Activated naive CD8-positive, alpha-beta T cell treated with anti-CD3 and anti-CD28 coated beads, Interleukin-2, amount 10 ng/mL, durations not matched to agents 7 days and 5 days (primary cell): ENCODE measurements around the gene MYEOV. TPM values are rescaled to one million over a fixed set of nuclear protein-coding genes. Genes with fewer than 3 reads are reported as not detected.

Source experiments
- ATAC-seq: fragments of 150-1000 bp; cut with Tn5 transposase; one replicate; pipeline ENCODE4 v1.10.0; 2021; ENCODE audit warnings: low read depth, moderate library complexity
- POLR2A ChIA-PET: fragments of 350-600 bp; sonication (Branson Sonifier 250); formaldehyde crosslinking; loops from one replicate; lab custom pipeline; 2021; ENCODE audit warnings: antibody characterized with exemption; lab: Charles Lee
- DNase-seq: peaks from one replicate; pipeline ENCODE4 v3.0.0; 2021
- H3K27ac Mint-ChIP-seq: one replicate; pipeline ENCODE4 v1.8.0; 2022; ENCODE audit warnings: mild to moderate bottlenecking, mixed read lengths
- H3K27me3 Mint-ChIP-seq: one replicate; pipeline ENCODE4 v1.8.0; 2022; ENCODE audit warnings: mild to moderate bottlenecking, moderate library complexity, mixed read lengths
- H3K36me3 Mint-ChIP-seq: one replicate; pipeline ENCODE4 v1.8.0; 2021; ENCODE audit warnings: mild to moderate bottlenecking, mixed read lengths
- H3K4me1 Mint-ChIP-seq: one replicate; pipeline ENCODE4 v1.8.0; 2021; ENCODE audit warnings: mixed read lengths
- H3K4me3 Mint-ChIP-seq: one replicate; pipeline ENCODE4 v1.8.0; 2022; ENCODE audit warnings: mild to moderate bottlenecking, moderate library complexity, mixed read lengths
- H3K9me3 Mint-ChIP-seq: one replicate; pipeline ENCODE4 v1.8.0; 2021; ENCODE audit warnings: mixed read lengths
- total RNA-seq, 2 experiments: library from RNA; stranded (reverse); gene quantifications; one replicate each; pipeline ENCODE4 v1.2.3, GENCODE V29; 2021

MYEOV gene
- total RNA-seq, 2 experiments from 2014 or later: not detected

DNA sequence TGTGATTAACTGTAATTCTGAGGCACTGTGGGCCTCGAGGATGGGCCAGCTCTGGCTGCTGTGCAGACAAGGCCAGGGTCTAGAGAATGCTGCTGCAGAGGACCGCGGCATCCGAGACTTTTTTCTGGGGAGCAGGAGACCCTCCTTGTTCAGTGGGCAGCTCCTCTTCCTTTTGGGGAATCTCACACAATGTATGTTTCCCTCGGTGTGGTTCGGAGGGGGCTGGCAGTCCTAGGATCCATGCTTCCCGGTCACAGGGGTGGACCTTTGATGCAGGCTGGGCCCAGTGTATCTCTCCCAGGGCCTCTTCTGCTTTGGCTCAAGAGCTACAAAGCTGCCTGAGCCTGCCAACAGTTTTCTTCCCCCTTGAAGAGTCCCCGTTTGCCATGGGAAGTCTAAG is 31.5 kb downstream of the MYEOV start:
- no peak overlapping the region for H3K27ac Mint-ChIP-seq
- POLR2A ChIA-PET: interaction anchor here (1.2 kb wide), 1 partner anchor 28 kb away, joined by 3 read pairs; no protein-coding TSS in a partner anchor
- H3K9me3 Mint-ChIP-seq: peaks cover 3% of the 10 kb centered on the region

DNA sequence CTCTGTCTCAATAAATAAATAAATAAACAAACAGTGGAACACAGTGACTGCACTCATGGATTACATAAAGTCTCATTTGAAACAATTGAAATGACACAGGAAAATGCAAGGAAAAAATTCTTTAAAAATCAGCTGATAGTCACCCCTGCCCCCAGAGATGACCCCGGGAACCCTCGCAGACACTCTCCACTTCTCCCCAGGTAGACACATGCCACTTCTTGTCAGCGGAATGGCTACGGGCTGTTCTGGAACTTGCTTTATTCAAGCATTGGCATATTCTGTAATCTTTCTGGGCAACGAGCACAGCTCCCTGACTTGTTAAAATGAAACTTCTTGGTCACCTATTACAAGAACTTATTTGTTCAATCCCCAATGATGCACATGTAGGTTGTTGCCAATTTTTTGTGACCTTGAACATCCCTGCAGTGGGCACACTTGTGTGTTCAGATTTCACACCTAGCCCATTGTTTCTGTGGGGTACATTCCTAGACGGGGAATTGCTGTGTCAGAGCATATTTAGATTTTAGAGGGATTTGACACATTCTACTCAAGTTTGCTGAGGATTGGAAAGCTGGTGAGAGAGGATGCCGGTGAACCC is 32.8 kb downstream of the MYEOV start:
- POLR2A ChIA-PET: no interaction called here
- DNase-seq (no peak), ATAC-seq (no peak)
- Mint-ChIP-seq H3K36me3 (no peaks in the 10 kb centered on the region), H3K4me3 (no peak overlapping the region), H3K4me1 (no peaks in the 10 kb centered on the region), H3K27ac (no peak overlapping the region), H3K27me3 (peaks cover 10% of the 10 kb centered on the region), H3K9me3 (peaks cover 4% of the 10 kb centered on the region)

More for the DNA sequence above, 31.5 kb downstream of the MYEOV start:
- no peaks in the 10 kb centered on the region for H3K4me1 Mint-ChIP-seq
- peaks cover 2% of the 10 kb centered on the region for H3K27me3 Mint-ChIP-seq
- DNase-seq (peak; percentile 2), ATAC-seq (no peak)
- no peak overlapping the region for H3K4me3 Mint-ChIP-seq
- no peaks in the 10 kb centered on the region for H3K36me3 Mint-ChIP-seq

DNA sequence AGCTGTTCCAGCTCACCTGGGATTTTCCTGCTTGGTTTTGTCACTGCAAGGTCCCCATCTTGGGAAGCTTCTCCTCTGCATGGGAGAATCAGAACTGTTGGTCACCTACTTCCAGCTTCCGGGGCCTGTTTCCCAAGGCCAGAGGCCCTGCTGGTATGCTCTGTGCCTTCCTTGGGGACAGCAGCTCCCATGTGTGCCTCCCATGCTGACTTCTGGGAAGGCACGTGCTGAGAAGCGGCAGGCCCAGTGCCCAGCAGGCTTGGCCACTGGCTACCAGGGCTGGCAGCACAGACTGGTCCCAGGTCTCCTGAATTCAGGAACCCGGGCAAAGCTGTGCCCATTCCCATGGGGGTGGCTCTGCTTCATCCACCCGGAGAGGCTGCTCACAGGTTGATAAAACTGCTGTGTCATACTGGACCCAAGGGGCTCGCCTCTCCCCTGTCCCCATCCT is 33.8 kb downstream of the MYEOV start:
- ATAC-seq (no peak), DNase-seq (peak; percentile 5)
- H3K27me3 Mint-ChIP-seq: peaks cover 10% of the 10 kb centered on the region
- H3K36me3 Mint-ChIP-seq: no peaks in the 10 kb centered on the region
- no peaks in the 10 kb centered on the region for H3K4me1 Mint-ChIP-seq
- H3K4me3 Mint-ChIP-seq: no peak overlapping the region
- H3K9me3 Mint-ChIP-seq: peaks cover 4% of the 10 kb centered on the region
- POLR2A ChIA-PET: interaction anchor here (0.6 kb wide), 1 partner anchor 707 kb away, joined by 3 read pairs; no protein-coding TSS in a partner anchor
- no peak overlapping the region for H3K27ac Mint-ChIP-seq

DNA sequence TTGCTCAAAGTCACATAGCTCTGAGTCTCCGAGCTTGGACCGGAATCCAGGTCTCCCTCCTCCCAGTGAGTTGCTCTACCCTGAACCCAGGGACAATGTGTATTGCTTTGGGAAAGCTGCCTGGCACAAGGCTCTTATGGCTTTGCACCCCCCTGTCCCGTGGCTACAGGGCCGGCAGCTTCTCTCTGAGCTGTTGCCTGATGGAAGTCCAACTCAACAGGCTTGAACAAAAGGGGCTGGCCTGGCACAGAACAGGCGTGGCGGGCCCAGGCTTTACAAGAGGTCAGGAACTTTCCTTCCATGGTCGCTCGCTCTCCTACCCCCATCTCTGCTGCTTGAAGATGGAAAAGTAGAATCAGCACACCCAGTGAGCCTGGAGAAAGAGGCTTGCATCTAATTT is 34.3 kb downstream of the MYEOV start:
- no peak overlapping the region for H3K4me3 Mint-ChIP-seq
- POLR2A ChIA-PET: interaction anchor here (0.6 kb wide), 1 partner anchor 707 kb away, joined by 3 read pairs; no protein-coding TSS in a partner anchor
- peaks cover 4% of the 10 kb centered on the region for H3K9me3 Mint-ChIP-seq
- no peak for DNase-seq
- H3K27ac Mint-ChIP-seq: no peak overlapping the region
- H3K36me3 Mint-ChIP-seq: no peaks in the 10 kb centered on the region
- peaks cover 10% of the 10 kb centered on the region for H3K27me3 Mint-ChIP-seq
- no peaks in the 10 kb centered on the region for H3K4me1 Mint-ChIP-seq
- no peak for ATAC-seq

DNA sequence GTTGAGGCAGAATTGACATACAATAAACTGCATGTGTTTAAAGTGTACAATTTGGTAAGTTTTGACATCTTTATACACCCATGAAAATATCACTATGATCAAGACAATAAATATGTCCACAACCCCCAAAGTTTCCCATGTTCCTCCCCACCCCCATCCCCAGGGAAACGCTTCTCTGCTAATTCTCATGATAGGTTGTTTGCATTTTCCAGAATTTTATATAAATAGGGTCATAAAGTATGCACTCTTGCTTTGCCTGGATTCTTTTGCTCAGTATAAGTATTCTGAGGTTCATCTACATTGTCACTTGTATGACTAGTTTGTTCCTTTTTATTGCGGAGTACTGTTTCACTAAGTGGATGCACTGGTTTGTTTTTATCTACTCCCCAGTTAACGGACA is 35.6 kb downstream of the MYEOV start:
- POLR2A ChIA-PET: no interaction called here
- no peak for ATAC-seq
- no peaks in the 10 kb centered on the region for H3K36me3 Mint-ChIP-seq
- H3K27ac Mint-ChIP-seq: no peak overlapping the region
- DNase-seq: no peak
- H3K9me3 Mint-ChIP-seq: peaks cover 4% of the 10 kb centered on the region
- H3K27me3 Mint-ChIP-seq: peaks cover 10% of the 10 kb centered on the region
- no peak overlapping the region for H3K4me3 Mint-ChIP-seq
- no peaks in the 10 kb centered on the region for H3K4me1 Mint-ChIP-seq

- H3K27ac Mint-ChIP-seq: no peak overlapping the region
- H3K27me3 Mint-ChIP-seq: peaks cover 10% of the 10 kb centered on the region
- POLR2A ChIA-PET: no interaction called here
- H3K4me3 Mint-ChIP-seq: no peak overlapping the region
- peaks cover 4% of the 10 kb centered on the region for H3K9me3 Mint-ChIP-seq
- ATAC-seq (no peak), DNase-seq (no peak)
- no peaks in the 10 kb centered on the region for H3K4me1 Mint-ChIP-seq
- no peaks in the 10 kb centered on the region for H3K36me3 Mint-ChIP-seq
Measured at GRCh38 chr11:69330330-69330729, 36.4 kb downstream of the MYEOV start.

- POLR2A ChIA-PET: no interaction called here
- Mint-ChIP-seq H3K27me3 (peaks cover 7% of the 10 kb centered on the region), H3K4me3 (no peak overlapping the region), H3K36me3 (no peaks in the 10 kb centered on the region), H3K9me3 (peaks cover 1% of the 10 kb centered on the region), H3K27ac (no peak overlapping the region), H3K4me1 (peaks cover 11% of the 10 kb centered on the region)
- no peak for ATAC-seq
- no peak for DNase-seq
Measured at GRCh38 chr11:69333149-69333710, 39.3 kb downstream of the MYEOV start.

DNA sequence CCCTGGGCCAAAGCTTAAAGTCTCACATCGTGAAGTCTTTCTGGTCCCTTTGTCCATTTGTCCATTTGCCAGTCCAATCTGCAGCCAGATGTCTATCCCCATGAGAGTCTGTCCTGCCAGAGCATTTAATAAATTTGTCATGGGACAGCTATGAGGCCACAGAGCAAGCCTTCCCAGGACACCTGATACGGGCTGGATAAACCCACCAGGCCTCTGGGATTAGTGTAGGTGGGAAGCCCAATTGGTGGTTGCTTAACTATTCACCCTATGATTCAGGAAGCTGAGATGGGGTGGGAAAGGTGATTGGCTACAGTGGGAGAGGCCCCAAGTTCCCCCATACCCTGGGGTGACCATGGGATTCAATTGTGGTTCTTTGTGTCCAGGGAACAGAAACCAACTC is 39.9 kb downstream of the MYEOV start:
- Mint-ChIP-seq H3K36me3 (no peaks in the 10 kb centered on the region), H3K27me3 (peaks cover 7% of the 10 kb centered on the region), H3K4me3 (no peak overlapping the region), H3K9me3 (peaks cover 1% of the 10 kb centered on the region), H3K27ac (no peak overlapping the region), H3K4me1 (peaks cover 15% of the 10 kb centered on the region)
- DNase-seq (no peak), ATAC-seq (no peak)
- POLR2A ChIA-PET: no interaction called here

DNA sequence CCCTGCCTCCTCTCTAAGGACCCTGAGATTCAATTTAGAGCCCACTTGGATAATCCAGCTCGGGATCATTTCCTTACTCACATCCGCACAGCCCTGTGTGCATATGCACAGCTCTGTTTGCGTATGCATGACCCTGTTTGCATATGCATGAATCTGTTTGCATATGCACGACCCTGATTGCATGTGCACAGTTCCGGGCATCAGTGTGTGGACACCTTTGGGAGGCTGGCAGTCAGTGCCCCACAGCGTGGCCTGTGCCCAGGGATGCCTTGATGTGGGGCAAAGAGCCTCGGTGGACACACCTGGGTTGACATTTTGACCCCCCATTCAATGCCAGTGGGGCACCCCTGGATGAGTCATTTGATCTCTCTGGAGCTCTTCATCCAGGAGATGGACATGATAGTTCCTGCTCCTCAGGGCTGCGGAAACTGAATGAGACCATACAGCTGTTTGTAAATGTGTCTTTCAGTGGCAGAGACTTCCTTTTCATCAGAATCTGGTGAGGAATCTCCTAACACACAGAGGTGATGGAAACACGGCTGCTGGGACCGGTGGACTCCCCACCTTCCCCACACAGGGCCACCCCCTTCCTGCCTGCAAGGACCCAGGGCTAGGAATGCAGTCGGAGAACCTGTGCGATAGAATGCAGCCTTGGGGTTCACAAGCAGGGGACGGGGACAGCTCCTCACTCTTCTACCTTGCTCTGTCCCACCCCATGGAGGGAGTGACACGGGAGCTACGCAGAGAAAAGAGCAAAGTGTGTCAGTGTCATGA is 41.2 kb downstream of the MYEOV start:
- Mint-ChIP-seq H3K27me3 (peaks cover 7% of the 10 kb centered on the region), H3K4me1 (peaks cover 18% of the 10 kb centered on the region), H3K4me3 (no peak overlapping the region), H3K27ac (peak overlapping the region; percentile 33), H3K9me3 (peaks cover 5% of the 10 kb centered on the region), H3K36me3 (peaks cover 4% of the 10 kb centered on the region)
- no peak for DNase-seq
- no peak for ATAC-seq
- POLR2A ChIA-PET: no interaction called here

DNA sequence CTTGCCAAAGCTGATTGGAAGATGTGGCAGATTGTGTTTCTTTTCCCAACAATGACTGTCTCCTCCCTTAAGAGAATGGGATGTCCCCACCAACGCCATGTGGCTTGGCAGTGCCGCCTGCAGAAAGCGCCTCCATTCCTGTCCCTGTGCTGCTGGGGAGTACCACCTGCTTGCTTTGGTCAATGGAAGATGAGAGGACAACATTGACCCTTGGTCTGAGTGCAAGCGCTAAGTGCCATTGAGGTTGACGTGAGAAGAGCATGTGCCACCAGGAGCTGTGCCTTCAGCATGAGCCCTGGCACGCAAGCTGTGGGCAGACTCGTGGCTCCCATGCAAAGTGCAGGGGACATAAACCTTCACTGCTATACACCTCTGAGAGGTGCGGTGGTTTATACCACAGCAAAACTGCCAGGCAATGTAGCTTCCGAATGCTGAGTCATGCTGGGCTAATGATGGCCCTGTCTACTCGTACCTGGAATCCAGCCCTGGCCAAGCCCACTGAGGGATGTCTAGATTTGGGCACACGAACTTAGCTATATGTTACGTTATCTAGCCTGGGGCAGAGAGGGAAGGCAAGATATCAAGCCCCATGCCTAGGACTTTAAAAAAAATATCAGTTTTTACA is 41.9 kb downstream of the MYEOV start:
- no peak for DNase-seq
- peaks cover 5% of the 10 kb centered on the region for H3K9me3 Mint-ChIP-seq
- peaks cover 18% of the 10 kb centered on the region for H3K4me1 Mint-ChIP-seq
- POLR2A ChIA-PET: interaction anchor here (1.3 kb wide), 1 partner anchor 39 kb away, joined by 5 read pairs; no protein-coding TSS in a partner anchor
- no peak for ATAC-seq
- H3K4me3 Mint-ChIP-seq: no peak overlapping the region
- peaks cover 5% of the 10 kb centered on the region for H3K27me3 Mint-ChIP-seq
- H3K36me3 Mint-ChIP-seq: peaks cover 4% of the 10 kb centered on the region
- H3K27ac Mint-ChIP-seq: no peak overlapping the region

GRCh38 chr11:69337211-69337721 is 43.3 kb downstream of the MYEOV start:
- POLR2A ChIA-PET: interaction anchor here (1.3 kb wide), 1 partner anchor 40 kb away, joined by 5 read pairs; no protein-coding TSS in a partner anchor
- no peaks in the 10 kb centered on the region for H3K27me3 Mint-ChIP-seq
- peak overlapping the region; percentile 75 for H3K27ac Mint-ChIP-seq
- peaks cover 5% of the 10 kb centered on the region for H3K9me3 Mint-ChIP-seq
- peaks cover 4% of the 10 kb centered on the region for H3K36me3 Mint-ChIP-seq
- peaks cover 18% of the 10 kb centered on the region for H3K4me1 Mint-ChIP-seq
- peak overlapping the region; percentile 14 for H3K4me3 Mint-ChIP-seq
- DNase-seq (no peak), ATAC-seq (peak; percentile 84)

GRCh38 chr11:69339041-69339733 is 45.2 kb downstream of the MYEOV start:
- no peak overlapping the region for H3K4me3 Mint-ChIP-seq
- H3K36me3 Mint-ChIP-seq: peaks cover 4% of the 10 kb centered on the region
- no peaks in the 10 kb centered on the region for H3K27me3 Mint-ChIP-seq
- peaks cover 18% of the 10 kb centered on the region for H3K4me1 Mint-ChIP-seq
- no peak for ATAC-seq
- peaks cover 5% of the 10 kb centered on the region for H3K9me3 Mint-ChIP-seq
- DNase-seq: no peak
- H3K27ac Mint-ChIP-seq: peak overlapping the region; percentile 48
- POLR2A ChIA-PET: no interaction called here
